Heart left ventricle (tissue), 13 donors: Measurements from ENCODE around the gene TESMIN.

Experiments
- CTCF ChIP-seq, 12 donors: fragments of 200-600 bp; sonication (generic) in 4 of 12; IDR thresholded peaks; one replicate each; pipeline versions ENCODE4 v1.5.0 to v1.8.0; 2018 to 2022; ENCODE audit warnings: antibody characterized with exemption in 12 of 12, mild to moderate bottlenecking in 5 of 12
- POLR2A ChIP-seq, 2 donors: fragments of 450-650 bp; IDR thresholded peaks; one replicate each; pipeline ENCODE4 v1.6.1; 2017; ENCODE audit warnings: antibody characterized with exemption in 2 of 2, mild to moderate bottlenecking in 2 of 2, moderate library complexity in 2 of 2
- donor health status: ischemic (EF 13 %, LVEDD 7.1; RV severe dilation, severe dysfunction).
- donor health status: DM: no; HTN: yes; CAD: no.
- donor health status: DM: no; HTN: no; CAD: no.
- donor health status: ischemic (EF 25% LVEDD 6.9; RV normal size, moderate dysfunction).
- donor health status: ischemic (EF 25% LVEDD 5.7; RV mildly dilated, moderate dysfunction).
- donor health status: ischemic (EF 35%, LVEDD 5.7; RV mildly dilated, moderate dysfunction).
- donor health status: nonischemic (EF 11% LVEDD 7.7; RV severe dilation, severe dysfunction).
- donor health status: DM: yes; HTN: yes; CAD: no.
- donor health status: PGD.
- donor health status: ischemic (EF 29% LVEDD 5.4; RV normal size, mild dysfunction).
- donor health status: nonischemic (EF 23%, LVEDD 6.1; RV moderate dilation, normal function).

GRCh38 chr11:68792400-68792966 is 41.2 kb upstream of the TESMIN start:
- TF ChIP-seq POLR2A (IDR thresholded peaks at IDR 0.05) = no peak
- TF ChIP-seq CTCF (IDR thresholded peaks at IDR 0.05) = no peak
